GM10248 (cell line): Measurements from ENCODE around the gene CCDC63.
A peak's percentile ranks its signal among the peaks of the same experiment; 100 is the strongest.

ENCODE experiments used
- CTCF ChIA-PET: fragments of 300-600 bp; sonication (Branson Sonifier 250); formaldehyde crosslinking; extraction: SDS; loops from one replicate; lab custom pipeline; 2021; ENCODE audit warnings: antibody characterized with exemption; lab: Yijun Ruan, JAX
- POLR2A ChIA-PET: fragments of 350-650 bp; sonication (Branson Sonifier 250); formaldehyde crosslinking; extraction: SDS; loops from one replicate; lab custom pipeline; 2020; ENCODE audit warnings: antibody characterized with exemption; lab: Yijun Ruan, JAX
- DNase-seq: peaks from one replicate; pipeline ENCODE4 v3.0.0; 2012; ENCODE audit errors: extremely low spot score
- CTCF ChIP-seq: IDR thresholded peaks from 2 replicates; pipeline ENCODE4 v1.5.1; 2012; ENCODE audit warnings: mild to moderate bottlenecking, low read depth; ENCODE audit errors: extremely low read depth, missing control alignments, control extremely low read depth

CCDC63 gene

GRCh38 chr12:110896559-110896958, 49.8 kb downstream of the CCDC63 start:
- POLR2A ChIA-PET, result no interaction called here
- CTCF ChIA-PET, result interaction anchor here (0.8 to 5.0 kb wide), 10 partner anchors 9 to 418 kb away, joined by 3 to 36 read pairs (median 5); partner anchors contain the start of gene CCDC63
- DNase-seq, result no peak
- TF ChIP-seq CTCF, result no peak

GRCh38 chr12:110901401-110901800, 54.6 kb downstream of the CCDC63 start:
- TF ChIP-seq CTCF, result no peak
- ChIA-PET POLR2A (no interaction called here), CTCF (no interaction called here)
- DNase-seq, result no peak

GRCh38 chr12:110903511-110903910, 56.7 kb downstream of the CCDC63 start:
- TF ChIP-seq CTCF, result no peak
- CTCF ChIA-PET, result interaction anchor here (1.1 to 1.3 kb wide), 2 partner anchors 8 to 9 kb away, joined by 3 read pairs; no protein-coding TSS in a partner anchor
- POLR2A ChIA-PET, result interaction anchor here (0.7 kb wide), 1 partner anchor 588 kb away, joined by 3 read pairs; no protein-coding TSS in a partner anchor
- DNase-seq, result no peak

GRCh38 chr12:110906083-110906482, 59.3 kb downstream of the CCDC63 start:
- TF ChIP-seq CTCF, result peak; percentile 49
- ChIA-PET CTCF (interaction anchor here (1.4 kb wide), 3 partner anchors 10 to 13 kb away, joined by 5 to 8 read pairs (median 6); no protein-coding TSS in a partner anchor), POLR2A (no interaction called here)
- DNase-seq, result peak; percentile 45

- CTCF ChIA-PET, result interaction anchor here (1.4 kb wide), 2 partner anchors 10 to 13 kb away, joined by 5 to 8 read pairs; no protein-coding TSS in a partner anchor
- no peak for DNase-seq
- no peak for TF ChIP-seq CTCF
- POLR2A ChIA-PET, result no interaction called here
Observed at GRCh38 chr12:110906516-110906915, 59.7 kb downstream of the CCDC63 start.

- ChIA-PET POLR2A (interaction anchor here (0.5 kb wide), 1 partner anchor 286 kb away, joined by 4 read pairs; no protein-coding TSS in a partner anchor), CTCF (interaction anchor here (1.4 kb wide), 2 partner anchors 10 to 14 kb away, joined by 5 to 8 read pairs; no protein-coding TSS in a partner anchor)
- TF ChIP-seq CTCF, result no peak
- no peak for DNase-seq
Observed at GRCh38 chr12:110906985-110907384, 60.2 kb downstream of the CCDC63 start.

- ChIA-PET CTCF (interaction anchor here (1.9 kb wide), 1 partner anchor 13 kb away, joined by 10 read pairs; no protein-coding TSS in a partner anchor), POLR2A (interaction anchor here (0.5 kb wide), 1 partner anchor 287 kb away, joined by 4 read pairs; no protein-coding TSS in a partner anchor)
- no peak for TF ChIP-seq CTCF
- DNase-seq, result no peak
Observed at GRCh38 chr12:110907583-110907982, 60.8 kb downstream of the CCDC63 start.
